Activated T-cell treated with anti-CD3 and anti-CD28 coated beads for 48 hours (primary cell): ENCODE results near the gene P2RY2.
A peak's percentile ranks its signal among the peaks of the same experiment; 100 is the strongest.
"Not testable (repeated sequence)": the region's sequence is repeated elsewhere in the genome, so short reads cannot be mapped to it uniquely, and the experiment has no call there.

Source experiments
- DNase-seq: peaks from one replicate; pipeline ENCODE4 v3.0.0-alpha.2; 2020; ENCODE audit warnings: low read depth

Gene P2RY2

DNA sequence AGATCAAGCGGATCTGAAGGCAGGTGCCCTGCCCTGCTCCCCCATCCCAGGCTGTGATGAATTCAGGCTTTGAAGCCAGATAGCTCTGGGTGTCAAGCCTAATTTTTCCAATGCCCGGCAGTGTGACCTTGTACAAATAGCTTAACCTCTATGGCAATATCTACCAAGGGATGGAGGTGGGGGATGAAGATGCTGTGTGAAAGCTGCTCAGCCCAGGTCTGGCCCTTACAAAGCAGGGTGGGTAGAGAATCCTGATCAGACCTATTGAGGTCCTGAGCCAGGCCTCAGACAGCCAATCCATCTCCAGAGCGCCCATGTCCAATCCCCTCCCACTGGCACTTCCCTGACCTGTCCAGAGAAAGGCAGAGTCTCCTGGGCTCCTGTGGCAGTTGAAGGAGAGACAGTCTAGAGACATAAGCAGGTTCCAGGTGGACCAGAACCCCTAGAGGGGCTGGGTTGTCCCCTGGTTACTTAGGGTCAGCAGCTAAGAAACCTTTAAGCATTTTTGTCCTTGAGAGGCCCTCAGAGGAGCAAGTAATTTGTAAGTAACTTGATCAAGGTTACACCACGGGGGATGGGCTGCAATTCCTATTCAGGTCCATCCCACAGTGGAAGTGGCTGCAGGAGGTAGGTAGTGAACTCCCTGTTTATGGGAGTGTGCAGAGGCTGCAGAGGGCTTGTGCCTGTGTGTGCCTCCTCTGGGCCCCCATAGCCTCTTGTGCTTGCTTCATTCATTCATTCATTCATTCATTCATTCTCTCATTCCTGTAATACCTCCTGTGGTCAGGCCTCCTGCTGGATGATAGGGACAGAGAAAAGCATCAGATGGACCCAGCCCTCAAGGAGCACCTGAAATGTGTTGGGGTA, 10.4 kb downstream of the P2RY2 start:
- no peak for DNase-seq

DNA sequence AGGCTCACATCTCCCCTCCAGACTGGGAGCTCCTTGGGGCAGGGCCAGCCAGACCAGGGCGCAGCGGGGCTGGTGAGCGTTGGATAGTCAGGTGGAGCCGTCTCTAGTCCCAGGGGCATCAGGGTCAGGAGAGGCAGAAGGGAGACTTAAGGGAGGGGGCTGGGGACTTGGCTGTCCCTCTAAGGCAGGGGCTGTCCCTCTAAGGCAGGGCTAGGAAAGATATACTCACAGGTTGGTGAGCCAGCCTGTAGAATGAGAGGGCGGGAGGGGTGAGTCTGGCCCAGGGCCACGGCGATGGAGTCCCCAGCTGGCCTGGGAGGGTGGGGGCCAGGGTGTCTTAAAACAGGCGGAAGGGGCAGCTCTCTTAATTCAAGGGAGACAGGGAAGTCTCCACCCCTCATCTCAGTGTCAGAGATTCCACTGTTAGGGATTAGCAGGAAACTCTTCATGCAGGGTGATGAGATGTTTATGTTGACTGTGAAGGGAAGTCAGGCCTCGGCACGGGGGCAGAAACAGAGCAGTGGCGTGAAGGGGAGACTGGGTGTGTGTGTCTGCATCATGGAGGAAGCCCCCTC, 11.3 kb downstream of the P2RY2 start:
- no peak for DNase-seq

GRCh38 chr11:73229896-73230875, 12.1 kb downstream of the P2RY2 start:
- DNase-seq, result no peak

DNA sequence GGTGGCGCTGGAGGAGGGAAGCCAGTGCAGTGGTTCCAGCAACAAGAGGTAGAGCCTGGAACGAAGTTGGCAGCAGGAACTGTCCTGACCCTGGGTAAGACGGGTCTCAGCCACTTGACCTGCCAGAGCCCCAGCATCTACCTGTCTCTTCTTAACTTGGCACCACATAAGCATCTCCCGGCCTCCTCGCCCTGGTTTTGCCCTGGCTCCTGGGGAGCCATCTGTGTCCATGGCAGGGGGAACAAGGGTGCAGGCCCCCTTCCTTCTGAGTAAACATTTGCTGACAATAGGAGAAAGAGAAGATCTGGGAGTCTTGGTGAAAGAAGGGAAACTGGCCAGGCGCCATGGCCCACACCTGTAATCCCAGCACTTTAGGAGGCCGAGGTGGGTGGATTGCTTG, 12.8 kb downstream of the P2RY2 start:
- no peak for DNase-seq

- not testable (repeated sequence) for DNase-seq
Measured at GRCh38 chr11:73232487-73232886, 14.4 kb downstream of the P2RY2 start.

- no peak for DNase-seq
Measured at GRCh38 chr11:73233211-73233610, 15.1 kb downstream of the P2RY2 start.

DNA sequence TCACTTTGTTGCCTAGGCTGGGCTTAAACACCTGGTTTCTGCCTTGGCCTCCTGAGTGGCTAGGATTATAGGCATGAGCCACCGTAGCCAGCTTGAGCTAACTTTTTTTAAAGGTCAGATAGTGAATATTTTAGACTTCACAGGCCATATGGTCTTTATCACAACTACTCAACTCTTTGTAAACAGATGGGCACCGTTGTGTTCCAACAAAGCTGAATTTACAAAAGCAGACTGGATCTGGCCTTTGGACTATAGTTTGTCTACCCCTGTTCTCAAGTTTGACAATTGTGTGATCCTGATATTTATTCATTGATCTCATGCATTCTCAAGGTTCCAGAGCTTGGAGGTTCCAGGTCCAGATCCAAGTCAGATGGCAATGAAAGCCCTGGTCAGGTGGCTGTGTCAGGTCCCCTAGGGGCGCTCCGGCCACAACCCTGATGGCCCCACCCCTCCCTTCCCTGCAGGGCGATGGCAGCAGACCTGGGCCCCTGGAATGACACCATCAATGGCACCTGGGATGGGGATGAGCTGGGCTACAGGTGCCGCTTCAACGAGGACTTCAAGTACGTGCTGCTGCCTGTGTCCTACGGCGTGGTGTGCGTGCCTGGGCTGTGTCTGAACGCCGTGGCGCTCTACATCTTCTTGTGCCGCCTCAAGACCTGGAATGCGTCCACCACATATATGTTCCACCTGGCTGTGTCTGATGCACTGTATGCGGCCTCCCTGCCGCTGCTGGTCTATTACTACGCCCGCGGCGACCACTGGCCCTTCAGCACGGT, 15.8 kb downstream of the P2RY2 start:
- DNase-seq, result no peak

GRCh38 chr11:73234471-73235181, 16.5 kb downstream of the P2RY2 start:
- DNase-seq, result no peak

GRCh38 chr11:73235236-73235786, 17.2 kb downstream of the P2RY2 start:
- DNase-seq, result no peak

DNA sequence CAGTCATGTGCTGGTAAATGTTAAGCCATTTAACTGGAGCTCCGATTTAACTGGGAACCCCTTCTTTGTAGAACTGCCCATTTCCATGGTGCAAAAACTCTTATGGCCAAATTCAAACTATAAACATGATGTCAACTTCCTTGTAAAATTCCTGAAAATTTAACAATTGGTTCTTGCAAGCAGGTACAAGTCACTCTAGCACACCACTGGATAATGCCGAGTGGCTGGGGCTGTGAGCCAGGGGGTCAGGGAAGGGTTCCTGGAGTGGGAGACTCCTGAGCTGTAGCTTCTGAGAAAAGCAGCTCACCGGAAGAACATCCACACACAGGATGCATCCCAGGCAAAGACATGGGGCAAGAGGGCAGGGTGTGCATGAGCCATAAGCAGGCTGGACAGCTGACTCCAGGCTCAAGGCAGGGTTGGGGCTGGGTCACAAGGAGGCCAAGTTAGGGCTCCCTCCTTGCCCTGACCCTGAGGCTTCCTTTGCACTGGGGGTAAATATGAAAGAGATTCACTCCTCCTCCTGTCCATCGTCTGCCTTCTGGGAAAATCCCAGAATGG, 18.2 kb downstream of the P2RY2 start:
- no peak for DNase-seq

DNA sequence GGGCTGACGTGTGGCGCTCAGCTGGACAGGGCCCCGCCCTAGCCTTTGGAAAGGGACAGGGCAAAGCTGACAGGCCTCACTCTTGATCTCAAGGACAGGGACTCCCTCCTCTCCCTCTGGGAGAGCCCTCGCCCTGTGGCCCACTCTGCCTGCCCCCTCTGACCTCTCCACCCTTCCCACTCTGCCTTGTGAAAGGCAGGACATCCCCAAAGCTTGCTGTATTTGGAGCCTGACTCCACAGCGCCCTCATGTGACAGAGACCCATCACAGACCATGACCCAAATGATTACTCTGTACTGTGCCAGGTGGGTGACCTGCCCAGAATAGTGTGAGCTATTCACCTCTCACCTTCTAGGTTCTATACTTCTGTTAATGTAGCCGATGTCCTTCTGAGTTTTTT, 18.8 kb downstream of the P2RY2 start:
- no peak for DNase-seq

- DNase-seq, result no peak
Measured at GRCh38 chr11:73237471-73238290, 19.6 kb downstream of the P2RY2 start.

- DNase-seq, result no peak
Measured at GRCh38 chr11:73239111-73239521, 21.0 kb downstream of the P2RY2 start.

GRCh38 chr11:73239571-73240189, 21.6 kb downstream of the P2RY2 start:
- no peak for DNase-seq

DNA sequence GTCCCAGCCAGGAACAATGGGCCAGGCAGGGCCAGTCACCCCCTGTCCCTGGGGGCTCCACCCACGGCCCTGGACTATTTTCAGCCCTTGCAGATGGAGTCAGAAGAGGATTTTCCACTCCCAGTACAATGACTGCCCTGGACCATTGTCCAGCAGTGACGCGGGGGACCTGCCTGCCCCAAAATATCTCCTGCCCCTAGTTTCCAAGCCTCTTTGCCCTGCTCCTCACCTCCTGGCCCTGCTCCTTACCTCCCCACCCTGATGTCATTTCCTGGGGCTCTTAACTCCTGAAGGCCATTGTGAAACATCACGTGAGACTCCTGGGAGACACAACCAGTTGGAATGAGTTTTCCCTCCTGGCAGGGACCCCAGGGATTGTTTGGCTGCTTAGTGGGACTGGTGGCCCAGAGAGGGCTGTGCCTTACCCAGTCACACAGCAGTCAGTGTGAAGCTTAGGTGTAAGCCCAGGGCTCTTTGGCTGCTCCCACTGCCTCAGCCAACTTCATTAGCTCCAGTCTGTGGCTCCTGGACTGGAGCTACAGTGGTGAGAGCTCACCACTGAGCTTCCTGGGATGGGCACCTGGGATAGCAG, 22.2 kb downstream of the P2RY2 start:
- DNase-seq, result no peak

- DNase-seq, result no peak
Measured at GRCh38 chr11:73241300-73241699, 23.2 kb downstream of the P2RY2 start.

- DNase-seq, result peak; percentile 72
Measured at GRCh38 chr11:73242251-73243092, 24.4 kb downstream of the P2RY2 start.

GRCh38 chr11:73243093-73243485, 25.0 kb downstream of the P2RY2 start:
- DNase-seq, result no peak
